SKM-1 treated with dmso at 0.1 percent for 144 hours (cell line): Measurements from ENCODE around the gene SMARCAL1.

ENCODE experiments used
- DNase-seq: peaks from one replicate; lab custom pipeline; 2025; ENCODE audit not compliant: unreplicated experiment; lab: John Stamatoyannopoulos, UW

Gene SMARCAL1

DNA sequence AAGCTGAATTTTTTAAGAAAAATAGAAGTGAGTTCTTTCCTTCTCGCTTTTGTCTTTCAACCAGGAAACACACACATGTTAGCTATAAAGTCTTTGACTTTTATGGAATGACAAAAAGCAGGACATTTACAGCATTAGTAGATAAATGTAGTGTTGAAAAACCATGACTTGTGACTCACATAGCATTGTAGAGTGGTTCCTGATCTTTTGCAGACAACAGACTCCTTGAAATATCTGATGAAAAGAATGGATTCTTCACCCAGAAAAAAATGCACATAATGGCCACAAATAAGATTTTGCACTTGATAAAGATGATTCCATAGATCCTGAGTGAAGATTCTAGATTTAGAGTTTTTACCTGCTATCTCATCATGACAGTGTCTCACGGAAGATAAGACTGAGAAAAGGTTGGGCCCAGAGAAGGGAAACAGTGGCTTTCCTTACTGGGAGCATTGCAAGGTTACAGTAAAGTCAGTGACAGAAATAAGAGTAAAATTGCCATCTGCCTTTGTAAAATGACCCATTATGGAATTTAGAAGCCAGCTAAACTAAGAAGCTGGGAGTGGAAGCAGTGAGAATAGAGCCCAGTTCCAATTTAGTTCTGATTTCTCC, 14.0 kb downstream of the SMARCAL1 start:
- no peak for DNase-seq

DNA sequence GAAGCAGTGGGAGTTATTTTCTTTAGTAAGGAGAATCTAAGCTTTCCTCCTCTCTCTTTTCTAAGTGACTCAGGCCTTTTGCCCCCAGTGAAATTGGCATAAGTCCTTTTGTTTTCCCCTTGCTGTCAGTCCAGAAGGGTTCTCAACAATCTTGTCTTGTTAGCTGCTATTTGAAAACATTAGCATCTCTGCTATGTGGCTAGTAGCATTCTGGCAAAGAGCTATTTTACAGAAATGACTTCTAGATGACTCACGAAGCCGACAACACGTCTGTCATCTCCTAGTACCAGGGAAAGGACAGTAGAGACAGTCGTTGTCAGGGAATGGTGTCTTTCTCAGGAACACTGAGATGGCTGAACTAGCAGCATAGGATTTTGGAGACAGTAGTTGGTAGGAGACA, 14.7 kb downstream of the SMARCAL1 start:
- no peak for DNase-seq

DNA sequence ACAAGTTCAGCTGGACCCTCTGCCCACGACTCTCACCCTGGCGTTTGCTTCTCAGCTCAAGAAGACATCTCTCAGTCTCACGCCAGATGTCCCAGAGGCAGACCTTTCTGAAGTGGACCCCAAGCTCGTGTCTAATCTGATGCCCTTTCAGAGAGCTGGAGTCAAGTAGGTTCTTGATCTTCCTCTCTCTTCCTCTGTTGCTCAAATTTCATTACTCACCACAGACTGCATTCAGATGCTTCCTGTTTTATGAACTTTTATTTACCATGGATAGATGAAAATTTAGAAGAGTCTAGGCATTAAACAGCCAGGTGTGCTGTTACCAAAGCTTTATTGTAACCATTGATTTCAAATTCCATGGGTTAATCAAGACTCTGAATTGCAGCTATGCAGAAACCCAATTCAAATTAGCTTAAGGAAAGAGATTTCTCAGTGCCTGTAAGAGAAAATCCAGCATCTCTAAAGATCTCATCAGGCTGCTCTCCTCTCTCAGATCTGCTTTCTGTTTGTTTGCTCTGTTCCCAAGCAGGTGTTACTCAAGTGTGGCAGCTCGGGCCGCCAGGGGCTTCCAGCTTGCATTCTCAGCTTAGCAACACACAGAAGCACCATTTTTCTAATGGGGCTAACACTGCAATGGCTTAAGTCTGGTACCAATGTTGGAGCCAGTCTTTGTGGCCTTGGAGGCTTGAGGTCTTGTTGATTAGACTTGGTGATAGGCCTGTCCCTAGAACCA, 16.5 kb downstream of the SMARCAL1 start:
- DNase-seq, result no peak

DNA sequence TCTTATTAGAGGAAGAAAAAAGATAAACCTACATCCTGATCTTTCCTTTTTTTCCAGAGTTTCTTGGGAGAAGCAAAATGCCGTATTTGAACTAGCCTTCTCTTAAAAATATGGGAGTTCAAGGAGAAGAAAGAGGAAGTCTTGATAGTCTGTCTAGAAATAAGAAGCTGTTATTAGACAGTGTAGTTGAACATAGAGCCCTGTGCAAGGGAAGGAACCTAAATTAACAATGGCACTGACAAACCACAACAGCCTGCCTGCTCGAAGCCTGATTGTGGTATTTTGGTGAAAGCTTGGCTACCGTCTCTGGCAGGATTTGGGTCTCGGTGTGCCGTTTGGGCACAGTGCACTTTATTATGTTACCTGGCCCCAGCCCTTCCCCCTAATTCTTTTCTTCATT, 17.1 kb downstream of the SMARCAL1 start:
- DNase-seq, result no peak

GRCh38 chr2:216430811-216431530, 18.7 kb downstream of the SMARCAL1 start:
- DNase-seq, result no peak

DNA sequence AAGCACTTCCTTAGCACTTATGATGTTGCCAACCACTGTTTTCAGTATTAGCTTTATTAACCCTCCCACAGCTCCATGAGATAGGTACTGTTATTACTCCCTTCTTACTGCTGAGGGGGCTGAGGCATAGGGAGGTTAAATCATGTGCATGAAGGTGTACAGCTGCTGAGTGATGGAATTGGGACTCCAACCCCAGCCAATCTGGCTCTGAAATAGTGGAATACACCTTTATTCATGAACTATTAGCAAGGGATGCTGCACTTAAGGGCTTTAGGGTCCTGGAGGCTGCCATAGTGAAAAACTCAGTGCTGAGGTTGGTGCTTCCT, 19.2 kb downstream of the SMARCAL1 start:
- DNase-seq, result no peak

GRCh38 chr2:216436383-216436782, 24.1 kb downstream of the SMARCAL1 start:
- no peak for DNase-seq

DNA sequence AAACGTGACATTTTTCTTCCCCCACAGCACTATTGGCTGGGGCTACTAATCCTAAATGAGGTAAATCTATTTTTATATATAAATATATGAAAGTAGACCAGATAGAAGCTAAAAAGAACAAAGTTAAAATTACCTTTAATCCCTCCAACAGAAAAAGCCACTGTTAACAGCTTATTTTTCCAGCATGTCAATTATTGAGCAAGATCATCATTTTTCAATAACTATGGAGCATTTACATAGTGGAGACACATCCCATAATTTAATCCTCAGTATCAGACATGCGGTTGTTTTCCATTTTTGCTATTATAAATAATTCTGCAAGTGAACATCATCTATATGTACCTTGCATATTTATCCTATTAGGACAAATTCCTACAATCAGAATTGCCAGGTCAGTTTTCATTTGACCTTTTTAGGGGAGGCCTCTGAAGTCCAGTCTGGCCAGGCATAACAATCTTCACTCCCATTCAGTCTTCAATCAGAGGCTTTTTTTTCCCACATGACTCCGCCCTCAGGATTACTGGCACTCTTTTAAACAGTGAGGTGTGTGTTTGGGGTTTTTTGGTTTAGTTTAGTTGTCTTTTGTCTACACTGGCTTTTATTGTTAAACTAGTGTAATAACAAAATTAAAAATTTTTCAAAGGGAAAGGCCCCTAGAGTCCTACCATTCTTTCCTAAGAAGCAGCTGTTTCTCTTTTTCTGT, 29.2 kb downstream of the SMARCAL1 start:
- DNase-seq, result no peak

DNA sequence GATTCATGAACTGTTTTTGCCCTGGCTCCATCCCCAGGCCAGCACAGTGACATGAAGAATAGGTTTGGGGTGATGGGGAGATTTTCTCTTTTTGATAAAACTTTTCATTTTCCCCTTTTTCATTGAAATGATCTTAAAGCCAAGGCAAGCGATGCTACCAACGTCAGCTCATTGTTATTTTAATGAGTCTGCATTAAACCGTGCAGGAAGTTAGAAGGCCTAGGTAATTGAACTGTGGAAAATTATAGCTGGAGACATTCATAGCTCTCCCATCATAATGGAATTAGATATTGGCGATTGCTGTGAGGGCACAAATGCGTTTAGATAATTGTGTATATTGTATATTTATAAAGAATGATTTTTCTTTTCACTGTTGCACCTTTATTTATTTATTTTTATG, 33.2 kb downstream of the SMARCAL1 start:
- no peak for DNase-seq

- DNase-seq, result no peak
Measured at GRCh38 chr2:216446343-216446742, 34.1 kb downstream of the SMARCAL1 start.

GRCh38 chr2:216447293-216447692, 35.0 kb downstream of the SMARCAL1 start:
- no peak for DNase-seq

GRCh38 chr2:216448829-216449228, 36.5 kb downstream of the SMARCAL1 start:
- DNase-seq, result no peak

GRCh38 chr2:216450346-216450745, 38.1 kb downstream of the SMARCAL1 start:
- DNase-seq, result no peak

DNA sequence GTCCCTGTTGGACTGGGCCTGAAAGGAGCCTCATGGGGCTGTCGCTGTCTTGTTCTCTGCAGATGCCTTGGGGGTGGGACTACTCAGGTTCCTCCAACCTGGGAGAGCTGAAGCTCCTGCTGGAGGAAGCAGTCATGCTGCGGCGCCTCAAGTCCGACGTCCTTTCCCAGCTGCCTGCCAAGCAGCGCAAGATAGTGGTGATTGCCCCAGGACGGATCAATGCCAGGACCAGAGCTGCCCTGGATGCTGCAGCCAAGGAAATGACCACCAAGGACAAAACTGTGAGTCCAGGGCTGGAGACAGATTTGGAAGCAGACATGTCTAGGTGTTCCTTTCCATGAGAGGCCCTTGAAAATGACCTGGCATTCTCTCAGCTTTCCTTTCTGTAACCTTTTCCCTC, 38.5 kb downstream of the SMARCAL1 start:
- no peak for DNase-seq

DNA sequence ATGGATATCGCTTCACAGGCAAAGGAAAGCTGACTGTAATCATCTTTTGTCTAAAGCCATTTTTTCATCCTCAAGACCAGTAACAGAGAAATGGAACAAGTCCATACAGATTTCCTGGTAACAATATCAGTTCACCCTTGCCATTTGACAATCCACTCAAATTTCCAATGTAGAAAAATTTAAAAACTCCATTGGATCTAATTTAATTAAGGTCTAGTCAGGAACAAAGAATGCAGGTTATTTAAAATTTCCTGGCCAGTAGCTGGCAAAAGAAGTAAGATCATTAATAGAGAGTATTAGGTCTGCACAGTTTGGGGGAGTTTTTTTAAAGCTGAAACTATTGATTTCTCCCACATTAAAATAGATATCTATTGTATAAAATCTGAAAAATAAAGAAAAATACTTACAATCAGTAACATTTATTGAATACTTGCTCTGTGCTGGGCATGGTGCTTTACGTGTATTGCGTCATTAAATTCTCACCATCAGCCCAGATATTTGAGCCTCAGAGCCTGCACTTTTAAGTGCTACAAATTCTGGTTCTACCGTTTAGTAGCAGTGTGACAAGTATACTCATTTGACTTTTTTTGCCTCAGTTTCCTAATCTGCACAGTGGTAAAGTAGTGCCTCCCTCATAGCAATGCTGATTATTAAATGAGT, 41.8 kb downstream of the SMARCAL1 start:
- no peak for DNase-seq

- DNase-seq, result no peak
Measured at GRCh38 chr2:216463148-216463547, 50.9 kb downstream of the SMARCAL1 start.

GRCh38 chr2:216464104-216464720, 51.9 kb downstream of the SMARCAL1 start:
- no peak for DNase-seq

GRCh38 chr2:216465579-216466195, 53.4 kb downstream of the SMARCAL1 start:
- DNase-seq, result no peak

GRCh38 chr2:216467845-216468244, 55.6 kb downstream of the SMARCAL1 start:
- no peak for DNase-seq

DNA sequence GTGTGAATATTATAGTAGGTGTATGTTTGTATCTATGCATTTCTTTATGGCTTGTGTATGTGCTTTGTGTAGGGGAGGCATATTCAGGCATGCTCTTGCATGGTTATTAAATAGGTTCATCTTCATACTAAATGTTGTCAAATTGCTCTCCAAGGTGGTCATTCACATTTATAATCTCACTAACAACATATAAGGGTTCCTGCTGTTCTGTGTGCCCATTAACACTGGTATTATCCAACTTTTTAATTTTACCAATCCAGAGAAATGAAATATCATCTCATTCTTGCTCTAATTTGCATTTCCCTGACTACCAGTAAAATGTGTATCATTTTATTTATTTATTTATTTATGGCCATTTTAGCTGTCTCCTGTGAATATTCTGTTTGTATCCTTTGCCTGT, 57.4 kb downstream of the SMARCAL1 start:
- no peak for DNase-seq
